ENCODE results near the gene GP1BA. TPM values are rescaled to one million over a fixed set of nuclear protein-coding genes. Genes with fewer than 3 reads are reported as not detected.

GP1BA gene
- total RNA-seq = not detected in 2 replicates

GRCh38 chr17:4931963-4932362 lies at the start of gene GP1BA:
Gene GP1BA (plus strand): TSS chr17:4932277. CDS start chr17:4932605, 328 bp downstream.

GRCh38 chr17:4899341-4900230 lies 32.5 kb upstream of the GP1BA start, which contains the start of gene C17orf107:
Gene C17orf107 (plus strand): TSS chr17:4899536. CDS start chr17:4899763, 227 bp downstream.

GRCh38 chr17:4903051-4903818 lies 28.8 kb upstream of the GP1BA start, which contains the start of gene CHRNE:
Gene CHRNE (minus strand): TSS chr17:4903098. CDS start chr17:4903063, 35 bp downstream.

GRCh38 chr17:4939796-4940554 lies 7.9 kb downstream of the GP1BA start, which contains the start of the genes RNF167 and SLC25A11:
Gene RNF167 (plus strand): TSS chr17:4940268. CDS start chr17:4940910, 642 bp downstream.
Gene SLC25A11 (minus strand): TSS chr17:4940046. CDS start chr17:4939910, 136 bp downstream.

GRCh38 chr17:4948166-4948930 lies 16.3 kb downstream of the GP1BA start, which contains the start of gene PFN1:
Gene PFN1 (minus strand): TSS chr17:4948530. CDS start chr17:4948394, 136 bp downstream.

GRCh38 chr17:4950746-4951204 lies 18.7 kb downstream of the GP1BA start, which contains the start of gene ENO3:
Gene ENO3 (plus strand): TSS chr17:4951119. CDS start chr17:4951830, 711 bp downstream.

GRCh38 chr17:4967539-4968485 lies 35.7 kb downstream of the GP1BA start, which contains the start of gene SPAG7:
Gene SPAG7 (minus strand): TSS chr17:4967817. CDS start chr17:4967804, 13 bp downstream.

Other genes starting within 250 kb of the GP1BA start
- 25.1 and 29.6 TPM in 2 replicates for gene PELP1, start 228.1 kb upstream of the GP1BA start, total RNA-seq
- gene ARRB2, start 221.6 kb upstream of the GP1BA start, total RNA-seq = 2.1 and 3.9 TPM in 2 replicates
- 11.7 and 12.7 TPM in 2 replicates for gene MED11, start 200.8 kb upstream of the GP1BA start, total RNA-seq
- gene ZMYND15, start 192.4 kb upstream of the GP1BA start, total RNA-seq = under 0.01 TPM in 2 replicates
- 0.58 and 2.0 TPM in 2 replicates for gene CXCL16, start 192.3 kb upstream of the GP1BA start, total RNA-seq
- gene TM4SF5, start 160.4 kb upstream of the GP1BA start, total RNA-seq = not detected in 2 replicates
- 0.38 TPM in 1 of 2 replicates, not detected in the other for gene VMO1, start 145.9 kb upstream of the GP1BA start, total RNA-seq
- gene GLTPD2, start 143.3 kb upstream of the GP1BA start, total RNA-seq = 0.19 and 0.28 TPM in 2 replicates
- 95.3 and 252 TPM in 2 replicates for gene PSMB6, start 136.1 kb upstream of the GP1BA start, total RNA-seq
- 7.7 and 9.6 TPM in 2 replicates for gene PLD2, start 125.1 kb upstream of the GP1BA start, total RNA-seq
- 24.7 and 27.6 TPM in 2 replicates for gene MINK1, start 98.9 kb upstream of the GP1BA start, total RNA-seq
- 2.5 and 5.9 TPM in 2 replicates for gene C17orf107, start 32.7 kb upstream of the GP1BA start, total RNA-seq
- gene CHRNE, start 29.2 kb upstream of the GP1BA start, total RNA-seq = 0.19 and 0.56 TPM in 2 replicates
- gene SLC25A11, start 7.8 kb downstream of the GP1BA start, total RNA-seq = 50.2 and 74.0 TPM in 2 replicates
- gene RNF167, start 8.0 kb downstream of the GP1BA start, total RNA-seq = 15.5 and 40.6 TPM in 2 replicates
- gene PFN1, start 16.3 kb downstream of the GP1BA start, total RNA-seq = 295 and 524 TPM in 2 replicates
- gene ENO3, start 18.8 kb downstream of the GP1BA start, total RNA-seq = 3.4 and 3.5 TPM in 2 replicates
- 35.0 and 63.8 TPM in 2 replicates for gene SPAG7, start 35.5 kb downstream of the GP1BA start, total RNA-seq
- gene CAMTA2, start 55.4 kb downstream of the GP1BA start, total RNA-seq = 2.9 and 3.4 TPM in 2 replicates
- gene INCA1, start 65.2 kb downstream of the GP1BA start, total RNA-seq = 0.19 and 0.28 TPM in 2 replicates
- gene KIF1C, start 65.7 kb downstream of the GP1BA start, total RNA-seq = 67.7 and 90.5 TPM in 2 replicates
- 0.28 TPM in 1 of 2 replicates, not detected in the other for gene SLC52A1, start 103.1 kb downstream of the GP1BA start, total RNA-seq
- gene ZFP3, start 146.2 kb downstream of the GP1BA start, total RNA-seq = 1.7 and 2.0 TPM in 2 replicates
- gene ZNF232, start 179.6 kb downstream of the GP1BA start, total RNA-seq = 6.3 and 6.5 TPM in 2 replicates
- under 0.01 TPM in 1 of 2 replicates, not detected in the other for gene USP6, start 183.8 kb downstream of the GP1BA start, total RNA-seq